K562 (cell line): ENCODE measurements around the gene HS3ST4. TPM values are rescaled to one million over a fixed set of nuclear protein-coding genes. Genes with fewer than 3 reads are reported as not detected.

Experiments used
- ATAC-seq: fragments of 200-7000 bp; cut with Tn5 transposase; 3 replicates; pipeline ENCODE4 v1.9.1; 2020; ENCODE audit warnings: moderate library complexity
- BruUV-seq: library from RNA; stranded (reverse); fragments of 400-500 nt; replicated peaks from 2 replicates; lab custom pipeline; 2021; lab: Mats Ljungman, UMichigan
- CTCF ChIA-PET: fragments of 300-600 bp; formaldehyde crosslinking; extraction: SDS; loops from one replicate; lab custom pipeline; 2021; ENCODE audit warnings: low intra/inter-chr PET ratio; lab: Yijun Ruan, JAX
- POLR2A ChIA-PET: fragments of 300-600, 350-650 bp; sonication (Branson Sonifier 250); formaldehyde crosslinking; extraction: SDS; loops from one replicate; lab custom pipeline; 2021; ENCODE audit warnings: antibody characterized with exemption, inconsistent platforms; lab: Yijun Ruan, JAX
- DNase-seq, 4 experiments: peaks; one replicate each; pipeline versions ENCODE4 v3.0.0 to v3.0.0-alpha.2; 2011 to 2018; ENCODE audit warnings: low spot score in 3 of 4, mixed read lengths in 3 of 4; ENCODE audit errors: extremely low read depth in 1 of 4
- FAIRE-seq: peaks from 2 replicates; lab custom pipeline; 2011; peaks lifted over from hg19 to GRCh38; lab: Jason Lieb, UNC
- H2AFZ ChIP-seq: 2 replicates; pipeline ENCODE4 v1.6.0; 2011; ENCODE audit warnings: low read depth, low read length, control low read depth, inconsistent platforms
- H3K27ac ChIP-seq: fragments of 200-600 bp; 3 replicates; pipeline ENCODE4 v1.8.0; 2011; ENCODE audit warnings: low read depth, mild to moderate bottlenecking, control low read depth, inconsistent platforms, low read length, moderate library complexity, mixed read lengths; ENCODE audit errors: extremely low read depth
- H3K27me3 ChIP-seq, 2 experiments: fragments of 300-600 bp in 1 of 2; 2 replicates in 1 of 2; 3 replicates in 1 of 2; pipeline versions ENCODE4 v1.6.0 to v1.8.0; 2011; ENCODE audit warnings: inconsistent platforms in 2 of 2, low read length in 2 of 2, mild to moderate bottlenecking in 1 of 2, mixed read lengths in 1 of 2, moderate library complexity in 1 of 2; ENCODE audit not compliant: control insufficient read depth in 2 of 2, insufficient read depth in 2 of 2
- H3K36me3 ChIP-seq: fragments of 300-600 bp; 3 replicates; pipeline ENCODE4 v1.8.0; 2011; ENCODE audit warnings: mild to moderate bottlenecking, low read length, inconsistent platforms; ENCODE audit not compliant: control insufficient read depth, insufficient read depth
- H3K4me1 ChIP-seq, 2 experiments: fragments of 200-600 bp in 1 of 2; replicated peaks in 1 of 2; 2 replicates in 1 of 2; 3 replicates in 1 of 2; pipeline versions ENCODE4 v1.5.1 to v1.8.0; 2011; ENCODE audit warnings: inconsistent platforms in 2 of 2, low read length in 2 of 2, mild to moderate bottlenecking in 1 of 2, mixed read lengths in 1 of 2, moderate library complexity in 1 of 2; ENCODE audit not compliant: control insufficient read depth in 2 of 2, insufficient read depth in 2 of 2
- H3K4me2 ChIP-seq: 2 replicates; pipeline ENCODE4 v1.6.1; 2011; ENCODE audit warnings: low read length, control low read depth, inconsistent platforms, mixed read lengths; ENCODE audit not compliant: insufficient read depth
- H3K4me3 ChIP-seq: fragments of 200-600 bp; sonication (generic), shearing (Covaris generic); 2 replicates; pipeline ENCODE4 v1.5.1; 2016; ENCODE audit warnings: control low read depth, inconsistent platforms
- H3K79me2 ChIP-seq: fragments of 200-600 bp; 3 replicates; pipeline ENCODE4 v1.8.0; 2011; ENCODE audit warnings: low read length, inconsistent platforms; ENCODE audit not compliant: control insufficient read depth, insufficient read depth
- H3K9ac ChIP-seq, 2 experiments: 2 replicates each; pipeline versions ENCODE4 v1.6.0 to v1.6.1; 2011; ENCODE audit warnings: low read depth in 2 of 2, low read length in 2 of 2, control low read depth in 1 of 2, inconsistent platforms in 1 of 2, mild to moderate bottlenecking in 1 of 2, mixed read lengths in 1 of 2; ENCODE audit not compliant: insufficient read depth in 1 of 2
- H3K9me1 ChIP-seq: one replicate; pipeline ENCODE4 v1.6.0; 2011; ENCODE audit warnings: inconsistent platforms, mild to moderate bottlenecking, low read length, moderate library complexity; ENCODE audit not compliant: control insufficient read depth, insufficient read depth
- H3K9me3 ChIP-seq: replicated peaks from 2 replicates; pipeline ENCODE4 v1.5.1; 2011; ENCODE audit warnings: low read depth, low read length, inconsistent platforms; ENCODE audit not compliant: control insufficient read depth, insufficient read depth
- H4K20me1 ChIP-seq: replicated peaks from 2 replicates; pipeline ENCODE4 v1.6.1; 2011; ENCODE audit warnings: low read length, inconsistent platforms, mixed read lengths; ENCODE audit not compliant: control insufficient read depth, insufficient read depth
- E2F6 ChIP-seq, 2 experiments: IDR thresholded peaks; 2 replicates each; pipeline ENCODE4 v1.6.1; 2011; ENCODE audit warnings: borderline replicate concordance in 1 of 2, control low read depth in 1 of 2, low read depth in 1 of 2, low read length in 1 of 2, mild to moderate bottlenecking in 1 of 2, mixed read lengths in 1 of 2, moderate library complexity in 1 of 2; ENCODE audit not compliant: insufficient read depth in 1 of 2, insufficient read length in 1 of 2, poor library complexity in 1 of 2, severe bottlenecking in 1 of 2; ENCODE audit errors: extremely low read depth in 1 of 2
- NFXL1 ChIP-seq: fragments of 450-650 bp; formaldehyde crosslinking; IDR thresholded peaks from 2 replicates; pipeline ENCODE4 v1.4.0; 2021; ENCODE audit warnings: mild to moderate bottlenecking
- POLR2B ChIP-seq: fragments of 450-650 bp; IDR thresholded peaks from 2 replicates; pipeline ENCODE4 v1.6.1; 2018; ENCODE audit warnings: low read depth; ENCODE audit not compliant: partially characterized antibody
- PYGO2 ChIP-seq: fragments of 450-650 bp; IDR thresholded peaks from 2 replicates; pipeline ENCODE4 v1.6.1; 2016; ENCODE audit warnings: mild to moderate bottlenecking, missing genetic modification characterization, moderate library complexity, missing compliant biosample characterization
- ZKSCAN1 ChIP-seq: fragments of 150-350 bp; IDR thresholded peaks from 2 replicates; pipeline ENCODE4 v1.6.1; 2016; ENCODE audit warnings: low read depth, low read length
- ZNF224 ChIP-seq: sonication (generic); formaldehyde crosslinking; IDR thresholded peaks from 2 replicates; pipeline ENCODE4 v1.8.0; 2022; ENCODE audit warnings: mild to moderate bottlenecking, missing genetic modification reagents
- WGBS: fragments of 100-300 bp; shearing (Covaris generic); methylation state at CpG from one replicate; pipeline ENCODE4 v1.1.6; 2016; ENCODE audit warnings: low coverage, mixed read lengths; ENCODE audit not compliant: insufficient coverage; ENCODE audit errors: missing lambda C conversion rate; 5-methylcytosine and 5-hydroxymethylcytosine counted together
- in situ Hi-C: fragments of 300-500 bp; cut with MboI; formaldehyde crosslinking; loops from 4 replicates; pipeline ENCODE4 v1.15.0; 2018; ENCODE audit warnings: inconsistent platforms, mixed read lengths
- intact Hi-C: fragments of 100-400 bp; cut with micrococcal nuclease; formaldehyde crosslinking; loops from 2 replicates; pipeline ENCODE4 v1.14.2; 2022
- polyA plus RNA-seq, 8 experiments: library from polyadenylated mRNA; depleted of rRNA in 4 of 8; stranded (reverse) in 5 of 8; unstranded in 3 of 8; fragments of >200 nt; fragmentation: Nextera tagmentation in 2 of 8; fragmentation: Illumina TruSeq in 1 of 8; extraction: Ambion mirVana in 2 of 8; extraction: Trizol in 1 of 8; gene quantifications; 2 replicates each; pipeline versions ENCODE4 v1.2.1 to v1.2.3, GENCODE V29; 2011 to 2014; ENCODE audit warnings: inconsistent platforms in 1 of 8, missing spikeins in 1 of 8
- total RNA-seq, 7 experiments: library from RNA; depleted of rRNA in 6 of 7; stranded (reverse); fragments of >200 nt in 6 of 7; fragmentation: Illumina TruSeq in 2 of 7; extraction: Trizol in 2 of 7; gene quantifications; 2 replicates each; pipeline versions ENCODE4 v1.2.1 to v1.2.3, GENCODE V29; 2011 to 2021; ENCODE audit warnings: low replicate concordance in 1 of 7
- TF ChIP-seq, protein P1 (sequence below): fragments of 250-450 bp; sonication (Bioruptor Pico); IDR thresholded peaks from 2 replicates; pipeline ENCODE4 v1.9.0; 2021; ENCODE audit warnings: mild to moderate bottlenecking, inconsistent platforms

The HS3ST4 gene
- total and polyA plus RNA-seq, 9 of the 15 experiments (the other 6 are each of a cell fraction or from before 2014, with no cell fraction given) = not detected

- no peak overlapping the region for H3K4me3 ChIP-seq
- no peaks in the 10 kb centered on the region; a peak in 1 of 5 replicates for H3K27me3 ChIP-seq
- in situ Hi-C loops (no loop called here), intact Hi-C loops (no loop called here)
- no peaks in the 10 kb centered on the region for H4K20me1 ChIP-seq
- no peak overlapping the region for H3K27ac ChIP-seq
- H2AFZ ChIP-seq = no peak overlapping the region
- no peak overlapping the region for H3K9ac ChIP-seq
- H3K4me2 ChIP-seq = no peak overlapping the region
- DNase-seq (no peak), FAIRE-seq (no peak), ATAC-seq (no peak)
- H3K79me2 ChIP-seq = no peaks in the 10 kb centered on the region
- H3K9me3 ChIP-seq = no peaks in the 10 kb centered on the region
- CTCF ChIA-PET = no interaction called here
- TF ChIP-seq ZNF224 (CRISPR knock-in tag) (no peak), ZKSCAN1 (no peak)
- no TSS peak for BruUV-seq
- 0% methylated on average over 4 of the region's 5 CpGs for WGBS
- no peaks in the 10 kb centered on the region for H3K9me1 ChIP-seq
- H3K4me1 ChIP-seq = no peaks in the 10 kb centered on the region
- POLR2A ChIA-PET = no interaction called here
- H3K36me3 ChIP-seq = no peaks in the 10 kb centered on the region
These were observed 59.6 kb downstream of the HS3ST4 start for GRCh38 chr16:25751230-25751835.

- ChIA-PET CTCF (no interaction called here), POLR2A (interaction anchor here (0.6 to 0.7 kb wide), 2 partner anchors 59 to 85 kb away, joined by 3 to 4 read pairs; no protein-coding TSS in a partner anchor)
- Histone ChIP-seq H3K9me1 (no peaks in the 10 kb centered on the region), H3K9me3 (no peaks in the 10 kb centered on the region), H3K9ac (no peak overlapping the region), H3K4me3 (no peak overlapping the region), H3K27ac (no peak overlapping the region), H3K4me1 (no peaks in the 10 kb centered on the region; a peak in 1 of 5 replicates), H3K4me2 (no peak overlapping the region), H3K27me3 (peaks cover 17 to 49% of the 10 kb centered on the region in 2 experiments), H3K79me2 (no peaks in the 10 kb centered on the region), H2AFZ (no peak overlapping the region), H3K36me3 (no peaks in the 10 kb centered on the region), H4K20me1 (no peaks in the 10 kb centered on the region; the same call in 1 of the 2 replicates)
- no TSS peak for BruUV-seq
- ATAC-seq (no peak), DNase-seq (no peak), FAIRE-seq (no peak)
- WGBS = 0% methylated on average over 2 of the region's 2 CpGs
- intact Hi-C loops (no loop called here), in situ Hi-C loops (no loop called here)
- no peak for TF ChIP-seq E2F6 (IDR thresholded peaks at IDR 0.05; ENCODE audit: borderline replicate concordance in 1 of 2, extremely low read depth in 1 of 2, insufficient read depth in 1 of 2, insufficient read length in 1 of 2, low read depth in 1 of 2, low read length in 1 of 2, poor library complexity in 1 of 2, severe bottlenecking in 1 of 2)
- TF ChIP-seq NFXL1 (CRISPR knock-in tag) = no peak
- TF ChIP-seq, protein P1, sequence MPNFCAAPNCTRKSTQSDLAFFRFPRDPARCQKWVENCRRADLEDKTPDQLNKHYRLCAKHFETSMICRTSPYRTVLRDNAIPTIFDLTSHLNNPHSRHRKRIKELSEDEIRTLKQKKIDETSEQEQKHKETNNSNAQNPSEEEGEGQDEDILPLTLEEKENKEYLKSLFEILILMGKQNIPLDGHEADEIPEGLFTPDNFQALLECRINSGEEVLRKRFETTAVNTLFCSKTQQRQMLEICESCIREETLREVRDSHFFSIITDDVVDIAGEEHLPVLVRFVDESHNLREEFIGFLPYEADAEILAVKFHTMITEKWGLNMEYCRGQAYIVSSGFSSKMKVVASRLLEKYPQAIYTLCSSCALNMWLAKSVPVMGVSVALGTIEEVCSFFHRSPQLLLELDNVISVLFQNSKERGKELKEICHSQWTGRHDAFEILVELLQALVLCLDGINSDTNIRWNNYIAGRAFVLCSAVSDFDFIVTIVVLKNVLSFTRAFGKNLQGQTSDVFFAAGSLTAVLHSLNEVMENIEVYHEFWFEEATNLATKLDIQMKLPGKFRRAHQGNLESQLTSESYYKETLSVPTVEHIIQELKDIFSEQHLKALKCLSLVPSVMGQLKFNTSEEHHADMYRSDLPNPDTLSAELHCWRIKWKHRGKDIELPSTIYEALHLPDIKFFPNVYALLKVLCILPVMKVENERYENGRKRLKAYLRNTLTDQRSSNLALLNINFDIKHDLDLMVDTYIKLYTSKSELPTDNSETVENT (CRISPR knock-in tag) = no peak
- TF ChIP-seq POLR2B = no peak
- no peak for TF ChIP-seq PYGO2 (tag)
These were observed 72.7 kb downstream of the HS3ST4 start for GRCh38 chr16:25764466-25764865.
